Stimulated activated CD4-positive, alpha-beta T cell treated with anti-CD3 and anti-CD28 coated beads, Interleukin-12 subunit alpha, Interleukin-12 subunit beta, amount 100 ng/mL, for 48 hours (primary cell): ENCODE measurements around the gene RASA3.
"Not testable (repeated sequence)": the region's sequence is repeated elsewhere in the genome, so short reads cannot be mapped to it uniquely, and the experiment has no call there.

Source experiments
- DNase-seq, 3 donors: peaks; one replicate each; pipeline ENCODE4 v3.0.0-alpha.2; 2020; ENCODE audit warnings: low read depth in 2 of 3, low spot score in 1 of 3

RASA3 gene

GRCh38 chr13:113996912-113997745 lies 135.3 kb downstream of the RASA3 start:
- no peak for DNase-seq

- no peak for DNase-seq
Measured at GRCh38 chr13:113996081-113996911, 136.1 kb downstream of the RASA3 start.

GRCh38 chr13:113995051-113995601 lies 137.3 kb downstream of the RASA3 start:
- DNase-seq = no peak

- DNase-seq = no peak
Measured at GRCh38 chr13:113992276-113993005, 140.0 kb downstream of the RASA3 start.

- DNase-seq = no peak
Measured at GRCh38 chr13:113991676-113992179, 140.7 kb downstream of the RASA3 start.

GRCh38 chr13:113991191-113991669 lies 141.2 kb downstream of the RASA3 start:
- DNase-seq = no peak

GRCh38 chr13:113990321-113990837 lies 142.0 kb downstream of the RASA3 start:
- DNase-seq = no peak

GRCh38 chr13:113989585-113990300 lies 142.7 kb downstream of the RASA3 start:
- DNase-seq = no peak

- DNase-seq = not testable (repeated sequence)
Measured at GRCh38 chr13:113988859-113989258, 143.6 kb downstream of the RASA3 start.

- DNase-seq = no peak
Measured at GRCh38 chr13:113982296-113982661, 150.1 kb downstream of the RASA3 start.

- DNase-seq = no peak
Measured at GRCh38 chr13:113981611-113982295, 150.7 kb downstream of the RASA3 start.

GRCh38 chr13:113981194-113981605 lies 151.2 kb downstream of the RASA3 start:
- no peak for DNase-seq

GRCh38 chr13:113980489-113981064 lies 151.8 kb downstream of the RASA3 start:
- no peak for DNase-seq

- DNase-seq = no peak
Measured at GRCh38 chr13:113979791-113980471, 152.5 kb downstream of the RASA3 start.

- no peak for DNase-seq
Measured at GRCh38 chr13:113978741-113979481, 153.5 kb downstream of the RASA3 start.

- no peak for DNase-seq
Measured at GRCh38 chr13:113977976-113978375, 154.4 kb downstream of the RASA3 start.

GRCh38 chr13:113976711-113977684 lies 155.4 kb downstream of the RASA3 start:
- DNase-seq = no peak
